EH (cell line): Measurements from ENCODE around the gene INPP5A.

ENCODE experiments used
- DNase-seq: peaks from one replicate; pipeline ENCODE4 v3.0.0-alpha.2; 2015; ENCODE audit warnings: low read depth

Gene INPP5A

DNA sequence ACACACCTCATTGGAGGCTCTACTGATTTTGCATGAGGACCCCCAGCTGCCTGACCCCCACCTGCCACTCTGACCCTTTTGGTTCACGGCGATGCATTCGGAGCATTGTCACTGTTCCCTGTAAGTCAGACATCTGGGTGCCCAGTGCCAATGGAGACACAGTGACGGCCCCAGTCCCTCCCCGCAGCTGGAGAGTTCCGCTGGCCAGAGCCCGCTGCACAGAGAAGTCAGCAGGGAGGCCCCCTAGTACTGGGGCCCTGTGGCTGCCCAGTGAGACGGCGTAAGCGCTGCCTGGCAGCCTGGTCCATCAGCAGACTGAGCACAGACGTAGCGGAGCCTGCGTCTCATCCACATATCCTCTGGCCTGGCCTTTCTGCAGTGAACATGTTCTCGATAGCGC, 170.9 kb downstream of the INPP5A start:
- DNase-seq, result no peak

DNA sequence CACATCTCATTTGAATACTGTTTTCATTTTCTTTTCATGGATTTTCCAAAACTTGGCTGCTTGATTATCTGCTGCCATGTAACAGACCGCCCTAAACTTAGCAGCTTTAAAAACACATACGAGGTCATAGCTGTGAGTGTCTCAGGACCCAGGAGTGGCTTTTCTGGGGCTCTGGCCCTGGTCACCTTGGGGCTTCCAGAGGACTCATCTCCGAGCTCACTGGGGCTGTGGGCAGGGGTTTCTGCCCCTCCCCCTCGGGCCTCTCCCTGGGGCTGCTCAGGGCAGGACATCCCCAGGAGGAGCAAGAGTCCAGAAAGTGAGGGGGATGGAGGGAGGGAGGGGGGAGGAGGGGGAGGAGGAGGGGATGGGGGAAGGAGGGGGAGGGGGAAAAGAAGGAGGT, 171.3 kb downstream of the INPP5A start:
- no peak for DNase-seq

DNA sequence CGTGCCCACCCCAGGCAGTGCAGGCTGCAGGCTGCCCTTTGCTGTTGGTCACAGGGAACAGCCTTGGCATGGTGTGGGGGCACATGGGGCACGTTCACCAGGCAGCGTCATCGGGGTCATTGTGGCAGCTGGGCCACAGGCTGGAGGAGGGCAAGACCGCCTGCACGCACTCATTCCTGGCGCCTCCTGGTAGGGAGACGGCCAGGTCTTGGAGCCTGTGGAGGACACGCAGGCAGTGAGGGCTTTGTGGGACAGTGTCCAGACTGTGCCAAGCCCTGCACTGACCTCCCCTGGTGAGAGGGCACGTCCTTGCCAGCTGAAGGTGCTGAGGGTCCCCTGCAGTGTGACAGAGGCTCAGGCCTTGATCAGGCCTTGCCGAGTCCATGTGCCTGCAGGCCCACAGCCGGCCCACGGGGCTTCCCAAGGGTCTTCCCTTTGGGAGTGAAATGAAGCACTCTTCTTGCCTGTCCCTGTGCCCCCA, 171.9 kb downstream of the INPP5A start:
- no peak for DNase-seq

DNA sequence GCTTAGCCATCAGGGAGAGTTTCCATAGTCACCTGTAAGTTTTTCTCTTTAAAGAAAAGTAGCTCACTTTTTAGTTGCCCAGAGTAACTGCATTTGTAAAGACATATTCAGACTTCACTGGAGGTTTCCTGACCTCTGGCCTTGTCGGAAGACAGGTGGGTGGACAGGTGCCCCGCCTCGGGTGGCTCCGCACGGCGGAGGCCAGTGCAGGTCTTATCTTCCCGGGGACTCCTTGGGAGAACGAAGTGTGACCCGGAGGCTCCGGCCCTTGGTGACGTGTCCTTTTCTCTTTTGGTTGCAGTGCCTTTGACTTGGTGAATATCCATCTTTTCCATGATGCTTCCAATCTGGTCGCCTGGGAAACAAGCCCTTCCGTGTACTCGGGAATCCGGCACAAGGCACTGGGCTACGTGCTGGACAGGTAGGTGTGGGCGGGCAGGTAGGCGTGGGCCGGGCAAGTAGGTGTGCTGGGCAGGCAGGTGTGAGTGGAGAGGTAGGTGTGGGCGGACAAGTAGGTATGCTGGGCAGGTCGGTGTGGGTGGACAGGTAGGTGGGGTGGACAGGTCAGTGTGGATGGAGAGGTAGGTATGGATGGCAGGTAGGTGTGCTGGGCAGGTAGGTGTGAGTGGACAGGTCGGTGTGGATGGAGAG, 172.6 kb downstream of the INPP5A start:
- no peak for DNase-seq

DNA sequence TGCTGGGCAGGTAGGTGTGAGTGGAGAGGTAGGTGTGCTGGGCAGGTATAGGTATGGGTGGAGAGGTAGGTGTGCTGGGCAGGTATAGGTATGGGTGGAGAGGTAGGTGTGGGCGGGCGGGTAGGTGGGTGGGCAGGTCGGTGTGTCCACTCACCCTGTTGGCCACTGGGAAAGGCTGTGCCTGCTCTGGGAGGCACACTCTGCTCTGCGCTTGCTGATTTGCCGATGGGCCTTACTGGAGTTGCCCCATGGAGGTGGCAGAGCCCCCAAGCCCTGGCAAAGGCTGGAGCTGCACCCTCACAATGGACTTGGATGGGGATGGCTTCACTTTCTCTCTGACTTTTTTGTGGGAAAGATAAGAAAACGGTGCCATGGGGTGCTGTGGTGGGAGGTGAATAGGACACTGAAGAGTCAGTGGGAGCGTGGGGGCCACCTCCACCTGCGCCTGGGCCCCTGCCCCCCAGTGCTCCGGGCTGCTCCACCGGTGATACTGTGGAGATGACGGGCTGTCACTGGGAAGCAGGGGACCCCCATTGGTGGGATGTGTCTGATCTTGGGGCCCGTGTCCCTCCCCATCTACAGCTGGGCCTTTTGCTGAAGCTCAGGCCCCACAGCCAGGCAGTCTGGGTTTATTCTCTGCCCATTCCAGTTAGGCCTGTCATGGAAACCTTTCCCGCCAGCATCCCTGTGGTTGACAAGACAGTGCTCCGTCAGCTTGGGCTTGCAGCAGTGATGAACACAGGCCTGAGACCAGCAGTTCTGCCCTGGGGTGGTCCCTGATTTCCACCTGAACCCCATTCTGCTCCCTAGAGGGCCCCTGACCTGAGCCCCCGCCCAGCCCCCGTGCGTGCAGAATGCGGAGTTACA, 173.4 kb downstream of the INPP5A start:
- DNase-seq, result no peak

DNA sequence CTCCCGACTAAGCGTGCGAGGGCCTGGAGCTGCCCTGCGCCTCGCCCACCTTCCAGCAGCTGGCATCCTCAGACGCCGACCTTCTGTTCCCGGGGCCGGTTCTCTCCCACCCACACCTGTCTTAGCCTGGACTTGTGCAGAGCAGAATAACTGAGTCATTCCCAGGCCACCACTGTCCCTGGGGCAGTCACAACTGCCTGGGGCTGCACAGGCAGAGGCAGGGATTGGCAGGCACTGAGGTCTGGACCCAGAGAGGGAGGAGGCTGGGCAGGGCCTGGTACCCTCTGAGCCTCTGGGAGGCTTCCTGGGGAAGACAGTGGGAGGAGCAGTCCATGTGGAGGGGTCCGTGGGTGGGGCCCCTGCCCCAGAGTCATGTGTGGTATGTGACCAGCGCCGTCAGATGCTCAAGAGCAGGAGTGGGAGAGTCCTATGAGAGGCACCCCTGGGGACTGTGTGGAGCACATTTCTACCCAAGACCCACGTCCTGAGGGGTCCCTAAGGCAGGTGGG, 174.1 kb downstream of the INPP5A start:
- DNase-seq, result no peak

DNA sequence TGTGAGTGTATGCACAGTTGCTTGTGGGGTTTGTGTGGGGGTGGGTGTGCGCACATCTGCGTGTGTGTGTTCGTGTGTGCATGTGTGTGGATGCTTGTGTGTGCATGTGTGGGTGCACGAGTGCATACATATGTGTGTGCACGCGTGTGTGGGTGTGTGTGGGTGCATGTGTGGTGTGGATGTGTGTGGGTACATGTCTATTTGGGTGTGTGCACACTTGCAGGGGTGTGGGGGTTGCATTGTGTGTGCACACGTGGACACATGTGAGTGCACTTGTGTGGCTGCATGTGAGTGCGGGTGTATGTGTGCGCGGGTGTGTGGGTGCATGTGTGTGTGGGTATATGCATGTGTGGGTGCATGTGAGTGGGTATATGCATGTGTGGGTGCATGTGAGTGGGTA, 174.7 kb downstream of the INPP5A start:
- DNase-seq, result no peak

DNA sequence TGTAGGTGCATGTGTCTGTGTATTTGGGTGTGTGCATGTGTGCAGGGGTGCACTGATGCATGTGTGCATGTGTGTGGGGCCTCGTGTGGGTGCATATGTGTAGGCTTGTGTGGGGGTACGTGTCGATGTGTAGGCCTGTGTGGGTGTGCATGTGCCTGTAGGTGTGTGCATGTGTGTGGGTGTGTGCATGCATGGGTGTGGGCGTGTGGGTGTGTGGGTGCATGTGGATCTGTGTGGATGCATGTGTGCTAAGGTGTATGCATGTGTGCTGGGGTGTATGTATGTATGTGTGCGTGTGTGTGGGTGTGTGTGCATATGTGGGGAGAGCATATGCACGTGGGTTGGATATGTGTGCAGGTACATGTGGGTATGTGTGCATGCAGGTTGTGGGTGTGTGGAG, 175.2 kb downstream of the INPP5A start:
- DNase-seq, result no peak

DNA sequence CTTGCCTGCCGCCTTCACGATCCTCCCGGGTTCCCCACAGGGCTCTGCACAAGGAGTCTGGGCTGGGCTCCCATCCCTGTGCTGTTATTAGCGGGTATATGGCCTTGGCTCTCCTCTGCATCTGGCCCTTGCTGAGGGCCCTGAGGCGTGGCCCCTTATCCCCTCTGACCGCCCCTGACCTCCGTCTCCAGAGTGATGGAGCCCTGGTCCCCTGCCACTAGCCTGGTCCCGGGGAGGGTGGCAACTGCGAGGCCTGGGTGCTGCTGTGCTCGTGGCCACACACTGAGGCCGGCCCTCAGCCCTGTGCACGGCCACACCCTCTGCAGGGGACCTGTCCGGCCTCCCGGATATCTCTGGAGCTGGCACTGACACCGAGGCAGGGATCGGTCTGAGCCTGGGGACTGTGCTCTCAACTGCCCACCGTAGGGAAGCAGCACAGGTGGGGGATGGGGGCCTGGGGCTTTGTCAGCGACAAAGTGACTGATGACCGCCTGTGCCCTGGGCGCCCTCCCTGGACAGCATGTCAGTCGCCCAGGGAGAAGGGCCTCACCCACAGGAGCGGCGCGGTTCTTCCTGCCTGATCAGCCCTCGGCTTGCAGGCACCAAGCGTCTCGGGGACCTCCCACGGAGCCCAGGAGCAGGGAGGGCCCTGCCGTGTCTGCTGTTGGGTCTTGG, 176.0 kb downstream of the INPP5A start:
- no peak for DNase-seq

DNA sequence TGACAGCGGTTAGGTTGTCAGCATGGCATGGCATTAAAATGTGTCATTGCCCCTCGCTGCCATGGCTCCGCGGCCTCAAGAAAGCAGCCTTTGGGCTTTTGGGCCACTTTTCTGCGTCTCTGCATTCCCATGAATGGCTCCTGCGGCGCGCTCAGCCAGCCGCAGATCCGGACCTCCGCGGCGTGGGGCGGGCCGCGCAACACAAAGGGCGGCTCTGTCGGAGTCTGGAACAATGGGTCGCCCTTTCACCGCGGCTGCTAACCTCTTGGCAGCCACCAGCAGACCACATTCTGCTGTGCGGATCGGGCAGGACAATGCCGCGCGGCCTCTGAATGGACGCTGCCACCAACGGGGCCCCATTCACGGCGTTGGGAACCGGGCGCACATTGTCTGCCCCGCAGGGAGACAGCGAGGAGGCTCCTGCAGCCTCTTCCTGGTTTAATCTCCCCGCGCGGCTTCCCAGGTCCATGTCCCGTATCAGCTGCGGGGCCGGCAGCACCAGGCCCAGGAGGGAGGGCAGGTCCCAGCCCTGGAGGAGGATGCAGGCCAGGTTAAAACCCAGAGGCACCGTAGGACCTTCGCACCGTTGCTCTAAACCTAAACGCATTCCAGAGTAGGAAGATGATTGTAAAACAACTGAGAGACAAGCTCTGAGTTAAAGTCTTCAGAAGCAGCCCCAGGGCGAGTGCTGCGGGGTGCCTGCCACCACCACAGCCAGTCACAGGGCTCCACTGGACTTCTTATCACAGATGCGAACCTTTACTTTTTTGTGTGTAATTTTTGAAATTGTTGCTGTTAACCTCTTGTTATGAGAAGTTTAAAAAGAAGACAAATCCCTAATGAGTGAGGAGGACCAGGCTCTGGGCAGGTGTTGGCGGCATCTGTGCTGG, 176.8 kb downstream of the INPP5A start:
- no peak for DNase-seq

DNA sequence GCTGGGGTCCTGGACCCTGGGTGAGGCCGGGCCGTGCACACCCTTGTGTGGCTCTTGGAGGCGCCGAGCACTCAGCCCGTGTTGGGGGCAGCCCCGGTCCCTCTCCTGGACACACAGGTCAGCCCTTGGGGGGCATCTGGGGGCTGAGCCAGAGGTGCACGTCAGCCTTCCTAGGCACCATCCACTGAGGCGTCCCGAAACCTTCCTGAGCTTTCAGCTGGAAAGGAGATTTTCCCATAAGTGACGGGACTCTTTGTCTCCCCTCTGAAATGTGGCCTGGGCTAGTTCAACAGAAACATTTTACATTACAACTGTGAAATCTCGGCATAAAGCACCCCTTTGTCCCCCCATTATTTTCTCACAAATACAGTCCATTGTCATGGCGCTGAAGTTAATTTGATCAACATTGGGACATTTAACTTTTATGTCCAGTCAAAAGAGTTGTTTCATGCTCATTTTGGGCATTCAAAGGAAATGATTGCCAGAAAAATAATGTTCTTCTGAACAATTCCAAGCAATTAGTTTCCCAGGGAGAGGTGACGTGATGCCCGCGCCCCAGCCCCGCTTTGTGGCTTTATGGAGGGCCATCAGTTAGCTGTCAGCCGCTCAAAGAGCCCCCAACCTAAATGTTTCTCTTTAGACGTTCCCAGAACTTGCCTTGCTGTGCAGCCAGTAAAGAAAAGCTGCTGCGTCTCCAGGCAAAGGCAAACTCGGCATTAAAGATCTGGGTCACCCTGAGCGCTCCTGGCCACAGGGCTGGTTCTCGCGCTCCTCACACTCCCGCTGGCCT, 177.6 kb downstream of the INPP5A start:
- no peak for DNase-seq

DNA sequence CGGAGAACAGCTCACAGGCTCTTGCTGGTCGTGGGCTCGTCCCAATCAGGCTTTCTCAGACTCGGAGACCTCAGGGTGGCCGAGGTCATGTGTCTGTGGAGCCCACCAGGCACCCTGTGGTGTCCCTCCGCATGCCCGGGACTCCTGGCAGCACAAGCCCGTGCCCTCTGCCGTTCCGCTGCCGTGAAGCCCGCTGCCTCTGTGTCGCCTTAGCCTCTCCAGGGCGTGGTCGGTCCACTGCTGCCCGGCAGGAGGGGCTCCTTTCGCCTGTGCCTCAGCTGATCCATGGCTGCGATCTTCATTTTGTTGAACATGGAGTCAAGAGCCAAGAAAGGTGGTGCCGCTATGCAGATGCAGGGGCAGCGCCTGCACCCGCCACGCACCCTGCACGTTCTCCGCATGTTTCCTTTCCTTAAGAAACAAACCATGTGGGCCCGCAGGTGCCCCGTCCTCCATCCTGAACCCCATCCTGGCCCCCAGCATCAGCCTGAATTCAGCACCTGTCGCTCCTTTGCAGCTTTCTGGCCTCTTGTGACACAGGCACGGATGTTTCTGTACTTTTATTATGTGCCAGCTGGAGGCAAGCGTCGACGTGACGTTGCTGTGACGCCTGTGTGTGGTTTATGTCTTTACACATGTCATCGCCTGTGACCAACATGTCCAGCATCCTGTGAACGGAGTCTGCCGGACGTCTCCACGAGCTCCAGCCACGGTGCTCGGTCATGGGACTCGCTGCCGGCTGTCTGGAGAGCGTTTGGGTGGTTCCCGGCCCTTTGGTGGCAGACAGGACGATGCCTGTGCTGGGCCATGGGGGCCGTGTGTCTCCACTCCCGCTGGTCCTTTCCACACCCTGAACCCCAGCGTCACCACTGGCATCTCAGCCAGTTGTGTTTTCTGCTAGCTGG, 178.4 kb downstream of the INPP5A start:
- DNase-seq, result no peak

DNA sequence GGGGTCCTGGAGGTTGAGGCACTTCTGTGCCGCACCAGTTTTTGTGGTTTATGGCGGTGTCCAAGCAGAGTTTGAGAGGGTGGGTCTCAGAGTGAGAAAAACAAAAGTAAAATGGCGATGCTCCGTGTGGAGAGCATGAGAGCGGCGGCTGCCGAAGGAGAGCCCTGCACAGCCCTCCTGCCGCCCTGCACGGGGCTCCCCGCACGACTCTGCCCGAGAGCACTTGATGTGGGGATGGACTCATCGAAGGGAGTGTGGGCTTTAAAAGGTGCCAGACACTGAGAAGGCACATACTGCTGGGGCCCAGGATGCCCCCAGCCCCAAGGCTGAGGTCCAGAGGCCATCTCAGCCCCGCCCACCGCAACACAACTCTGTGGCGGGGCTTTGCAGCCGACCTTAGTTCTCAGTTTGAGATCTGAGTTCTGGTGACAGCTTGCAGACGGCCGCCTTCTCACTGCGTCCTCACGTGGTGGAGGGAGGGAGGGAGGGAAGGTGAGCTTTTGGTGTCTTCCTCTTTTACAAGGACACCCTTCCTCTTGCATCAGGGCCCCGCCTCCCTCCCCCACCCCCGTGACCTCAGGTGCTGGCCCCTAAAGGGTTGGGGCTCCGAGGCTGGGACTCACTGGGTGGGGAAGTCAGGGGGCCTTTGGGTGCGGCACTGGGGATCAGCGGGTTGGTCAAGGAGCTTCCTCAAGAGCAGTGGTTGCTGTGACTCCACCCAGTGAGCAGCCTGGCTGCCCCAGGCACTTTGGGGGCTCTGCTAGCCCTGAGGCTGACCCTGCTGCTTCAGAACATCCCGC, 179.3 kb downstream of the INPP5A start:
- DNase-seq, result no peak

DNA sequence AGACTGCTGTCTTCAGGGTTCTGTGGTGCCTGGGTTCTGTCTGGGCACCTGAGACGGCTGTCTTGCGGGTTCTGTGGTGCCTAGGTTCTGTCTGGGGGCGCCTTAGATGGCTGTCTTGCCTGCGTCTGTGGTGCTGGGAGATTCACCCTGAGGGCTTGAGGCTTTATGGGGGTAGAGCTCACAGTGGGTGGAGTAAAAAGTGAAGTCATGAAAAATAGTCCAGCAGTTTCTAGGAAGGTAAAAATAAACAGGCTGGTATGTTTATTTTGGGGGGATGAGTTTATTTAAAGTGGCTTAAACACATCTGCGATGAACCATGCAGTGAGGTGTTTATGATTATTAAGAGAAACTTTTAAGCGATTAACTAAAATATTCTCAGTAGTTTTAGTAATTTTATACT, 184.1 kb downstream of the INPP5A start:
- DNase-seq, result peak; percentile 53

DNA sequence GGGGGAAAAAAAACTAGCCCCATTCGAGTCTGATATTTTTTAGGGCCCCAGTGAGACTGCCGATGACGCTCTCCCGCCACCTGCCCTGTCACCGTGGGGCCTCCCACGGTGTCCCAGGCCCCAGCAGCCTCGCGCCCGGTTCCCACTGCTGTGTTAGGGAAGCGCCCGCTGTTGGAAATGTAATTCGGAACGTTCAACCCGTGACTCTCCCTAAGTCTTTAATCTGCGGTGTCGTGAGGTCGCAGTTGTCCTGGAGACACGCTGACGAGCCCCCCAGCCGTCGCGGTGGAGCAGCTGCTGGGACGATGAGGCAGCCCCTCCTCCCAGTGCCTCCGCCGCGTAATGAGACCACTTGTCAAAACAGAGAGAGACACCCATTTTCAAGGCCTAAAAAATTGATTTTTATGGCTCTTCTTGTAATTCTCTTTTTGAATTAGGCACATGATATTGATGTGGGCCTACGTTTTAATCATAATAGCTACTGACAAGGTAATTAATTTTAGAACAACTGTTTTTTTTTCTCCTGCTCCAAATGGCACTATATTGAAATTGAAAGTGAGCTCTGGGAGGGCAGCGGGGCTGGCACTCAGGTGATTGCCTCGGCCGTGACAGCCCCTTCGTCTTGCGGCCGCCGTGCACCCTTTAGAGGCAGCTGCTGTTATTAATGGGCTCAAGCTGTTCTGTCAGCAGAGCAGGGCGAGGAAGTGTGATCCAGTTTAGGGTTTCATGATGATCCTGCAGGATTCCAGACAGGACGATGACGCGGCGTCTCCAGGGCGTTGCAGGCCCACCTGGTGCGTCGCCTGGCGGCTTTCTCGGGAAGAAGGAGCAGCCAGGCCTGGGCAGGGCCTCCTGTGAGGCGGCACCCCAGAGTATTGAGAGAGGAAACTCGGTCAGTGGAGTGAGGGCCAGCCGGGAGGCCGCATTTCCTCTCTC, 185.1 kb downstream of the INPP5A start:
- DNase-seq, result no peak

DNA sequence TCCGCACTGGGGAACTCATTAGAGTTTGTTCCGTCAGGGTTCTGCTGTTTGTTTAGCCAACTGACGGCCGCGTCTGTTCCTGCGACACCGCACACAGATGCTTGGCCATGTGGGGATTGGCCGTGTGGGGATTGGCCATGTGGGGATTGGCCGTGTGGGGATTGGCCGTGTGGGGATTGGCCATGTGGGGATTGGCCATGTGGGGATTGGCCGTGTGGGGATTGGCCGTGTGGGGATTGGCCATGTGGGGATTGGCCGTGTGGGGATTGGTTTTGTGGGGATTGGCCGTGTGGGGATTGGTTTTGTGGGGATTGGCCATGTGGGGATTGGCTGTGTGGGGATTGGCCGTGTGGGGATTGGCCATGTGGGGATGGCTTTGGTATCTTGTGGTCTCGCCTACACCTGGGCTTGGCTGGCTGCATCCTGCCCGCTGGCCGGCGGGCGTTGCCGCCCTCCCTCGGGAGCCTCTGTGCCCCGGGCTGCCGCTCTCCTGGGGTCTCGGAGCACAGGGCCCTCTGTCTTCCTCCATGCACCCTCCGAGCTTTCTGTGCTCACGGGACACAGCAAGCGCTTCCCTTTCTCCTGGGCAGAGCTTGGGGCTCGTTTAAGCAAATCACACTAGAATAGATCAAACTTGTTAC, 185.9 kb downstream of the INPP5A start:
- DNase-seq, result no peak

DNA sequence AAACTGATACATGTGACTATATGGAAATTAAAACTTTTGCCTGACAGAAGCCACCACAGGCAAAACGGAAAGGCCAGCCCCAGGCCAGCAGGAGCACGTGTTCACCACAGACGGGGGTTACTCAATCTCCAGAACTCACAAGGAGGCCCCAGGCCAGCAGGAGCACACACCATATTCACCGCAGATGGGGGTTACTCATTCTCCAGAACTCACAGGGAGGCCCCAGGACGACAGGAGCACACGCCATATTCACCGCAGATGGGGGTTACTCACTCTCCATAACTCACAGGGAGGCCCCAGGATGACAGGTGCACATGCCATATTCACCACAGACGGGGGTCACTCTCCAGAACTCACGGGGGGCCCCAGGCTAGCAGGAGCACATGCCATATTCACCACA, 186.9 kb downstream of the INPP5A start:
- peak; percentile 54 for DNase-seq
